Stimulated activated CD4-positive, alpha-beta T cell treated with anti-CD3 and anti-CD28 coated beads, Interleukin-15, amount 100 ng/mL, for 48 hours (primary cell): ENCODE results near the gene SUN5.
"Not testable (repeated sequence)": the region's sequence is repeated elsewhere in the genome, so short reads cannot be mapped to it uniquely, and the experiment has no call there.

Experiments used
- DNase-seq, 2 donors: peaks; one replicate each; pipeline ENCODE4 v3.0.0-alpha.2; 2020; ENCODE audit warnings: low read depth in 2 of 2

The SUN5 gene

DNA sequence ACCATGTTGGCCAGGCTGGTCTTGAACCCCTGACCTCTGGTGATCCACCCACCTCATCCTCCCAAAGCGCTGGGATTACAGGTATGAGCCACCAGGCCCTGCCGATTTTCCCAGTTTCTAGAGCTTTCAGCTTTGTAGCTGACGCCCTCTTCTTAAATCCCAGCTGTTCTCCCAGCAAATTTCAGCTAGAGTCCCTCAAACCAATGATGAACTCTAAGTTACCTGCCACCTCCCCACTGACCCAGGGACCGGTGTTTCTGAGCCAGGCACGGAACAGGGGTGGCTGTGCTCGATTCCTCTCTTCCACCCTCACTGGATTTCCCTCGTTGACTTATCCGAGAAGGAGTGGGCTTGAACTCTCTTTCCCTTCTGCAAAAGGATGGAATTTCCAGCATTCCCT, 39.1 kb downstream of the SUN5 start:
- DNase-seq: no peak

GRCh38 chr20:32964575-32964974, 39.7 kb downstream of the SUN5 start:
- DNase-seq: no peak

GRCh38 chr20:32963176-32963575, 41.1 kb downstream of the SUN5 start:
- no peak for DNase-seq

- not testable (repeated sequence) for DNase-seq
Observed at GRCh38 chr20:32962646-32963045, 41.6 kb downstream of the SUN5 start.

DNA sequence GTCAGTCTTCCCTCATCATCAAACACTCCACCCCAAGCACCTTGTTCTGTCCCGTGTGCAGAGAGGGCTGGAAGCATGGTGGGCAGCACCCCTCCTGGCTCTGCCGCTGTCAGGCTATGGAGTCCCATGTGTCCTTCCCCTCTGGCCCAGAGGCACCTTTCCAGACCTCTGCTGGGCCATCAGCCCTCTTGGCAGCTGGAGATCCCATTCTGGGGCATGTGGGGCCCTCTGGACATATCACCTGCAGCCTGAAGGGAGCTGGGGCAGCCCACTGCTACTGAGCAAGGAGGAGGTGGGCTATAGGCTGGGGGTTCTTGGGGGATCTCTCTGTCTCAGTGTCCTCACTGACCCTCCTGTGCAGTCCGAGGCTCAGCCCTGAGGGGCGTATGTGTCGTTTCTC, 42.2 kb downstream of the SUN5 start:
- no peak for DNase-seq

GRCh38 chr20:32960849-32961731, 43.1 kb downstream of the SUN5 start:
- DNase-seq: no peak

- no peak for DNase-seq
Observed at GRCh38 chr20:32960222-32960518, 44.1 kb downstream of the SUN5 start.

DNA sequence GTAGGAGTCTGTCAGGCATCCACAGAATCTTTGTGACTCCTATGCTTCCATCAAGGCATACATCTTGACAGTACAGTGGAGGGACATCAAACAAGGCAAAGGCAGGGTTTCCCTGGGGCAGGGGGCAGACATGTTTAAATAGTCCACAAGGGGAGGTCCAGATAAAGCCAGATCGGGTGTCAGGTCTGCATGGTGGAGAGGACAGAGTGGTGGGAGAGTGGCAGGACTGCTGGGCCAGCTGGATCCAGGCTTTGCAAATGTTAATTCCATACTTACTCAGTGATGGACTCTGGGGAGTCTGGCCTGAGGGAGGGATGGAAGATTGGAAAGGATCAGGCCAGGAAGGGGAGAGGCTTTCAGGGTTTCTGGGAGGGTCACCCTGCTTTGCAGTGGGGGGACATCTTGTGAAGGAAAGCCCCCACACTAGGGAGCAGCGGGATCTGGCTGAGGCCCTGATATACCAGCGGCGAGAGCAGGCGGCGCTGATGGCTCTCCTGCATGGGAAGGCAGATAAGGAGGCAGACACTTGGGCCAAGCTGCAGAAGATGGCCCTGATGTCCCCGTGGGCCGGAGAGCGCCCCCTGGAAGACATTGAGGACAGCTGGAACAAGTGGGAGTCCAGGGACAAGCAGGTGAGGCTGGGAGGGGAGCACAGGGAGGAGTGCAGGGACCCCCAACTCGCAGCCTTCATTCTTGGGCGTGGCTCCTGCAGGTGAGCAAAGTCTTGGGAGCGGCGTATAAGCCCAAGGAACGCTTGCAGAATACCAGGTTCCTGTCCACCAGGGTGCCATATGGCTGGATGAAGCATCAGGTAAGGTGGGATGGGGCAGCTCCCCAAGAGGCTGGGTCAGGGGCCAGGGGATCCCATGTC, 44.6 kb downstream of the SUN5 start:
- DNase-seq: no peak

GRCh38 chr20:32958574-32958973, 45.7 kb downstream of the SUN5 start:
- DNase-seq: no peak

GRCh38 chr20:32957459-32957858, 46.8 kb downstream of the SUN5 start:
- DNase-seq: no peak

- DNase-seq: not testable (repeated sequence)
Observed at GRCh38 chr20:32950539-32950938, 53.7 kb downstream of the SUN5 start.

DNA sequence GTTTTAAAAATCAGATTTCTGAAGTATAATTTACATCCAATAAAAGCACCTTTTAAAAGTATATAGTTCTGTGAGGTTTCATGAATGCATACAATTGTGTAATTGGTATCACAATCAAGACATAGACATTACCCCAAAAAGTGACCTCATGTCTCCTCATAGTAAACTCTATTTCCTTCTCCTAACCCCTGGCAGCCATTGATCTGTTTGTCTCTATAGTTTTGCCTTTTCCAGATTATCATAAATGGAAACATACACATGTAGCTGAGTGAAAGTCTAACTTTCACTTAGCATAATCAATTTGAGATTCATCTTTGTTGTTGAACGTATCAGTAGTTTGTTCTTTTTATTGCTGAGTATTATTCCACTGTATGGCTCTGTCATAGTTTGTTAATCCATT, 57.6 kb downstream of the SUN5 start:
- DNase-seq: no peak

GRCh38 chr20:32945710-32946221, 58.5 kb downstream of the SUN5 start:
- no peak for DNase-seq

GRCh38 chr20:32943490-32944052, 60.7 kb downstream of the SUN5 start:
- DNase-seq: no peak

DNA sequence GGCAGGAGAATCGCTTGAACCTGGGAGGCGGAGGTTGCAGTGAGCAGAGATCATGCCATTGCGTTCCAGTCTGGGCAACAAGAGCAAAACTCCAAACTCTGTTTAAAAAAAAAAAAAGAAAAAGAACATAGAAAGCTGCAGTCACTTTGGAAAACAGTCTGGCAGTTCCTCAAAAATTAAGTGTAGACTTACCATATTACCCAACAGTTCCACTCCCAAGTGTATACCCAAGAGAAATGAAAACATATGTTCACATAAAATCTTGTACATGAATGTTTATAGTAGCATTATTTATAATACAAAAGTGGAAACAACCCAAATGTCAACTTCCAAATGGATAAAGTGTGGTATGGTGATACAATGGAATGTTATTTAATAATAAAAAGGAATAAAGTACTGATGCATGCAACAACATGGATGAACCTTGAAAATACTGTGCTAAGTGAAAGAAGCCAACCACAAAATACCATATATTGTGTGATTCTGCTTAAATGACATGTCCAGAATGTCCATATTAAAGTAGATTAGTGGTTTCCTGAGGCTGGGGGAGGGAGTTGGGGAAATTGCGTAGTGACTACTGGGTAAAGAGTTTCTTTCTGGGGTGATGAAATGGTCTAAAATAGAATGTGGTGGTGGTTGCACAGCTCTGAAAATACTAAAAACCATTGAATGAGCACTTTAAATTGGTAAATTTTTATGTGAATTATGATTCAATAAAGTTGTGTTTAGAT, 62.9 kb downstream of the SUN5 start:
- DNase-seq: no peak

DNA sequence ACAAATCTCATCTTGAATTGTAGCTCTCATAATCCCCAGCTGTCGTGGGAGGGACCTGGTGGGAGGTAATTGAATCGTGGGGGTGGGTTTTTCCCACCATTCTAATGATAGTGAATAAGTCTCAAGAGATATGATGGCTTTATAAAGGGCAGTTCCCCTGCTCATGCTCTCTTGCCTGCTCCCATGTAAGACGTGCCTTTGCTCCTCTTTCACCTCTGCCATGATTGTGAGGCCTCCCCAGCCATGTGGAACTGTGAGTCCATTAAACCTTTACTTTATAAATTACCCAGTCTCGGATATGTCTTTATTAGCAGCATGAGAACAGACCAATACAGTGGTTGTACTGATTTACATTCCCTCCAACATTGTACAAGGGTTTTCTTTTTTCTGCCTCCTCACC, 69.7 kb downstream of the SUN5 start:
- no peak for DNase-seq
